Endothelial cell (in vitro differentiated cells): ENCODE data around the gene TSC22D3. TPM values are rescaled to one million over a fixed set of nuclear protein-coding genes. Genes with fewer than 3 reads are reported as not detected.

Source experiments
- DNase-seq: peaks from one replicate; pipeline ENCODE4 v3.0.0; 2021; ENCODE audit warnings: low spot score
- H3K27ac Mint-ChIP-seq: one replicate; pipeline ENCODE4 v1.8.0; 2021; ENCODE audit warnings: mixed read lengths, inconsistent platforms; ENCODE audit not compliant: unreplicated experiment
- H3K27me3 Mint-ChIP-seq: one replicate; pipeline ENCODE4 v1.8.0; 2021; ENCODE audit warnings: mild to moderate bottlenecking, moderate library complexity, mixed read lengths, inconsistent platforms; ENCODE audit not compliant: unreplicated experiment
- H3K36me3 Mint-ChIP-seq: one replicate; pipeline ENCODE4 v1.8.0; 2021; ENCODE audit warnings: mild to moderate bottlenecking, low read depth, mixed read lengths, inconsistent platforms; ENCODE audit not compliant: unreplicated experiment
- H3K4me1 Mint-ChIP-seq: one replicate; pipeline ENCODE4 v1.8.0; 2021; ENCODE audit warnings: mild to moderate bottlenecking, mixed read lengths, inconsistent platforms; ENCODE audit not compliant: unreplicated experiment
- H3K4me3 Mint-ChIP-seq: one replicate; pipeline ENCODE4 v1.8.0; 2021; ENCODE audit warnings: mild to moderate bottlenecking, mixed read lengths, inconsistent platforms; ENCODE audit not compliant: unreplicated experiment
- H3K9me3 Mint-ChIP-seq: one replicate; pipeline ENCODE4 v1.8.0; 2021; ENCODE audit warnings: mixed read lengths, inconsistent platforms; ENCODE audit not compliant: unreplicated experiment
- total RNA-seq: library from RNA; stranded (reverse); fragmentation: NEBNext Ultra II Directional; extraction: Animal tissue kit (Norgen Biotek cat#: 25700); gene quantifications from one replicate; pipeline ENCODE4 v1.2.1, GENCODE V29; 2021; ENCODE audit not compliant: unreplicated experiment
- TF ChIP-seq, protein P1 (sequence below): fragments of 200-600 bp; sonication (generic); IDR thresholded peaks from one replicate; pipeline ENCODE4 v1.5.0; 2021; ENCODE audit warnings: antibody characterized with exemption; ENCODE audit not compliant: unreplicated experiment

TSC22D3 gene
- total RNA-seq, 1 donor from 2014 or later = 68.7 TPM

DNA sequence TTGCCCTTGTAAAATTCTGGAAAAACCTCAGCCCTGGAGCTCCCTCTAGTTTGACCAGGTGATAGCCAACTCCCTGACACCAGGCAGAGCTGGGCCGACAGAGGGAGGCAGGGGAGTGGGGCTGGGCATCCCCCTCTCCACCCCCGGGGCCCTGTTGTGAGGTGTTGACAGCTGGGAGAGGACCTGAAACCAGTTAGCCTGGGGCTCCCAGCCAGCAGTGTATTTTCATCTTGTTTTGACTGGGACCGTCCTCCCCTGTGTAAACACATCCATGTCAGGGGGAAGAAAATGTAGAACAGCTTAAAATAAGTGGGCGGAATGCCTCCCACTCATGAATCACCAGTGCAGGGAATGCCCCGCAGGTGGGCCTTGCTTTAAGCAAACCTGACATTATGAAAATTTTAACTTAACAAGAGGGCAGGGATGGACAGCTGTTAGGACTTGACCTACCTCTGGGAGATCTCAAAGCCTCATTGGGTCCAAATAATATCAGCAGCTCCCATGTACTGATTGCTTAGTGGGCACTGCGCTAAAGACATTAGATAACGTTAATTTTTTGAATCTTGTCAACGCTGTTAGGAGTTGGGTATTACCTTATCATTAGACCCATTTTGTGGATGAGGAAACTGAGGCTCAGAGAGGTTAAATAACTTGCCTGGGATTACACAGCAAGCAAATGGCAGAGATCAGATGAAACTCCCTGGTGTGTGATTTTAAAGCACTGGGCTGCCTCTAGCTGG, 45.9 kb downstream of the TSC22D3 start:
- no peak overlapping the region for H3K4me3 Mint-ChIP-seq
- DNase-seq = no peak
- TF ChIP-seq, protein P1, sequence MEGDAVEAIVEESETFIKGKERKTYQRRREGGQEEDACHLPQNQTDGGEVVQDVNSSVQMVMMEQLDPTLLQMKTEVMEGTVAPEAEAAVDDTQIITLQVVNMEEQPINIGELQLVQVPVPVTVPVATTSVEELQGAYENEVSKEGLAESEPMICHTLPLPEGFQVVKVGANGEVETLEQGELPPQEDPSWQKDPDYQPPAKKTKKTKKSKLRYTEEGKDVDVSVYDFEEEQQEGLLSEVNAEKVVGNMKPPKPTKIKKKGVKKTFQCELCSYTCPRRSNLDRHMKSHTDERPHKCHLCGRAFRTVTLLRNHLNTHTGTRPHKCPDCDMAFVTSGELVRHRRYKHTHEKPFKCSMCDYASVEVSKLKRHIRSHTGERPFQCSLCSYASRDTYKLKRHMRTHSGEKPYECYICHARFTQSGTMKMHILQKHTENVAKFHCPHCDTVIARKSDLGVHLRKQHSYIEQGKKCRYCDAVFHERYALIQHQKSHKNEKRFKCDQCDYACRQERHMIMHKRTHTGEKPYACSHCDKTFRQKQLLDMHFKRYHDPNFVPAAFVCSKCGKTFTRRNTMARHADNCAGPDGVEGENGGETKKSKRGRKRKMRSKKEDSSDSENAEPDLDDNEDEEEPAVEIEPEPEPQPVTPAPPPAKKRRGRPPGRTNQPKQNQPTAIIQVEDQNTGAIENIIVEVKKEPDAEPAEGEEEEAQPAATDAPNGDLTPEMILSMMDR = no peak
- no peaks in the 10 kb centered on the region for H3K9me3 Mint-ChIP-seq
- H3K27me3 Mint-ChIP-seq = no peaks in the 10 kb centered on the region
- H3K36me3 Mint-ChIP-seq = no peaks in the 10 kb centered on the region
- no peak overlapping the region for H3K27ac Mint-ChIP-seq
- H3K4me1 Mint-ChIP-seq = peaks cover 6% of the 10 kb centered on the region

DNA sequence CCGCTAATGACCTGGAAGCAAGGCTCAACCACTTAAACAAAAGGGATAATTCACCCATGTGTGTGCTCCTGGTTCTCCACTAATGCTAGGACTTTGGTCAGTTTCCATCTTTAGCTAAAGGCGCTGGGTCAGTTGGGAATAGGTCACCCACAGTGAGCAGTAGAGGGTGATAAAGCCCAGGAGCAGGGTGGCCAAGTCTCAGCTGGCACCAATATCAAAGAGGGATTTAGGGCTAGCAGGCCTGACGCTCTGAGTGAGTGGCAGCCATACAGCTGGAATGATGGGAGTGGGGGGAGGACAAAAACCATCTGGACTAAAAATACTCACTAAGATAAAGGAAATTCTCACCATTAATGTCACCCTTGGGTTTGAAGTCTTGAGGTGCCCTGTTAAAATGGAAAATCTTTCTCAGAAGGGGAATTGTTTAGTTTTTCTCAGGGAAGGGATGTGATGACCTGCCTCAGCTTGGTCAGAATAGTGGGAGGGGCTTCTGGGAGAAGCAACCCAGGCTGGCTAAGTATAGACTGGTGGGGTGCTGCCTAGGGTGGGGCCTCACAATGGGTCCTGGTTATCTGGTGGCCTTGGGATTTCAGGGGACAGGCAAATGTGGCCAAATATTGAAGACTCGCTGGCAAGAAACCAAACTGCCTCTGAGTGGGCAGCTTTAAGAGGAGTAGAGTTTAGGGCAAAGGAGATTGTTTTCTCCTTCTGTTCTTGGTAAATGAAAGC, 47.1 kb downstream of the TSC22D3 start:
- Mint-ChIP-seq H3K27ac (no peak overlapping the region), H3K4me1 (peaks cover 6% of the 10 kb centered on the region), H3K36me3 (no peaks in the 10 kb centered on the region), H3K9me3 (no peaks in the 10 kb centered on the region), H3K4me3 (no peak overlapping the region), H3K27me3 (no peaks in the 10 kb centered on the region)
- TF ChIP-seq, protein P1 = no peak
- no peak for DNase-seq

DNA sequence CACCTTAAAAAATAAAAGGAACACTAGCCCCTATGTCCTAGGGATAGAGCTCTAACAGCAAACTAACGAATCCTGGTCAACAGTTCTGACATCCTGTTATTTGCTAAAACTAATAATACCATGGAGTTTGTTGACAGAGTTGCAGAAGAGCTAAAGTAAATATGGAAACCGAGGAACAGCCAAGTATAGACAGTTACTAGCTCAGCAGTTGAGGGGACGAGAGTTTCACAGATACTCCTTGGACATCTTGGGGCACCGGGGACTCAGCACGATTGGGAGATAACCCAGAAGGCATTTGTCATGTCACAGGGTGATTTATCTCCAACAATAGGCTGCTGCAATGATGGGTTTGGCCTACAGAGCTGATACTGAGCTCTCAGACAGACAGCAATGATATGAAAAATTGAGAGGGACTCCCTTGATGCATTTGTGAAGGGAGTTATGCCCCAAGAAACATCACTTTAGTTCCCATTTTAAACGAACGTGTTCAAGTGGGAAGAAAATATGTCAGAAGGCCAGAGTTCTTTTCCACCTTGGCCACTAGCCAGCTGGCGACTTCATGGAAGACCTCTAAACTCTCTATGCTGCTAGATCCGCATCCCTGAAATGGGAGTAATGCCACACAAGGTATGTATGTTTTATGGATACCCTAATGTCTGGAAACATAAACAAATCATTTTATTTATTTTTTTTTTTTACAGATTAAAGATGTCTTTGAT, 48.6 kb downstream of the TSC22D3 start:
- Mint-ChIP-seq H3K4me1 (peaks cover 3% of the 10 kb centered on the region), H3K27ac (no peak overlapping the region), H3K36me3 (no peaks in the 10 kb centered on the region), H3K4me3 (no peak overlapping the region), H3K9me3 (no peaks in the 10 kb centered on the region), H3K27me3 (peaks cover 1% of the 10 kb centered on the region)
- TF ChIP-seq, protein P1 = no peak
- no peak for DNase-seq

GRCh38 chrX:107725761-107726555, 49.6 kb downstream of the TSC22D3 start:
- Mint-ChIP-seq H3K27ac (no peak overlapping the region), H3K4me3 (no peak overlapping the region), H3K9me3 (no peaks in the 10 kb centered on the region), H3K4me1 (peaks cover 13% of the 10 kb centered on the region), H3K27me3 (peaks cover 2% of the 10 kb centered on the region), H3K36me3 (no peaks in the 10 kb centered on the region)
- no peak for DNase-seq
- TF ChIP-seq, protein P1 = no peak
